ENCODE results near the gene TLE2. TPM values are rescaled to one million over a fixed set of nuclear protein-coding genes. Genes with fewer than 3 reads are reported as not detected.

Gene TLE2
- total and polyA plus RNA-seq, 9 of the 15 experiments (the other 6 are each of a cell fraction or from before 2014, with no cell fraction given) = 0.35 to 13.1 (median 6.2) TPM

DNA sequence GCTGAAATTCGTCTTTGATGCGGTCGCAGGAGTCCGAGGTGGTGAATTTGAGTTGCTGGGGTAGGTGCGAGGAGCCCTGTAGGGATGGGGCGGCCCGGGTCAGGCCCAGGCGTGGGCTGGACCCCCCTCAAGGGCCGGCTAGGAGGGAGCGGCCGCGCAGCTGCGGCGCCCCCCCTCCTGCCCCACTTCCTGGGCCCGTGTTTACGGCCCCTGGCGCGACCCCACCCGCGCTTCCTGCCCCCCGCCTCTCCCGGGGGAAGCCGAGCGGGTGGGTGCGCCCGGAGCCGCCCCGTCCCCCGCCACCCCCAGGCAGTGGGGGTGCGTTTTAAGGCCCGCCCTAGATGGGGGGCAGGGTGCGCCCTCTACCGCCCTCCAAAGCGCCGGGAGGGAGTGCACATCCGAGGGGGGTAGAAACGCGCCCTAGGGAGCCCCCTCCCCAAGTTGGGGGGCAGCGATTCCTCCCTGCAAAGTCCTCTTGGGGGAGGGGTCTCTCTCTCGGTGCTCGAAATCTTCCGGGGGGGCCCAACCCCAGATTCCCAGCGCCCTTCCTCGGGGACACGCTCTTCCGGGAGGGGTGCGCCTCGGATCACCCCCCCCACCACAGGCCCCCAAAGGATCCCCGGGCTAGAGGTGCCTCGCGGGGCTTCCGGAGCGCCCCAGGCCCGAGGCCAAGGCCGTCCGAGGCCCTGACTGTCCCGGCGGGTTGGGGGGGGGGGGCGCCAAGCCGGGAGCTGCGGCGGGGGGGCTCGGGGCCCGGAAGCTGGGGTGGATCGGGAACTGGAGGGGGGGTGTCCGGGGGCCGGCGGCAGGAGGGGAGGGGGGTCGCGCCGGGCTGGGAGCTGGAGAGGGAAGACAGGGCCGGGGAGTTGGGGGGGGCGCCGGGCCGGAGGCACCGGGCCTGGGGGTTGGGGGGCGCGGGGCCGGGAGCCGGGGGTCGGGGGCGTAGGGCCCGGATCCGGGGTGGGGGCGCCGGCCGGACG lies 32.4 kb upstream of the TLE2 start (continued):
- TF ChIP-seq, protein P1, sequence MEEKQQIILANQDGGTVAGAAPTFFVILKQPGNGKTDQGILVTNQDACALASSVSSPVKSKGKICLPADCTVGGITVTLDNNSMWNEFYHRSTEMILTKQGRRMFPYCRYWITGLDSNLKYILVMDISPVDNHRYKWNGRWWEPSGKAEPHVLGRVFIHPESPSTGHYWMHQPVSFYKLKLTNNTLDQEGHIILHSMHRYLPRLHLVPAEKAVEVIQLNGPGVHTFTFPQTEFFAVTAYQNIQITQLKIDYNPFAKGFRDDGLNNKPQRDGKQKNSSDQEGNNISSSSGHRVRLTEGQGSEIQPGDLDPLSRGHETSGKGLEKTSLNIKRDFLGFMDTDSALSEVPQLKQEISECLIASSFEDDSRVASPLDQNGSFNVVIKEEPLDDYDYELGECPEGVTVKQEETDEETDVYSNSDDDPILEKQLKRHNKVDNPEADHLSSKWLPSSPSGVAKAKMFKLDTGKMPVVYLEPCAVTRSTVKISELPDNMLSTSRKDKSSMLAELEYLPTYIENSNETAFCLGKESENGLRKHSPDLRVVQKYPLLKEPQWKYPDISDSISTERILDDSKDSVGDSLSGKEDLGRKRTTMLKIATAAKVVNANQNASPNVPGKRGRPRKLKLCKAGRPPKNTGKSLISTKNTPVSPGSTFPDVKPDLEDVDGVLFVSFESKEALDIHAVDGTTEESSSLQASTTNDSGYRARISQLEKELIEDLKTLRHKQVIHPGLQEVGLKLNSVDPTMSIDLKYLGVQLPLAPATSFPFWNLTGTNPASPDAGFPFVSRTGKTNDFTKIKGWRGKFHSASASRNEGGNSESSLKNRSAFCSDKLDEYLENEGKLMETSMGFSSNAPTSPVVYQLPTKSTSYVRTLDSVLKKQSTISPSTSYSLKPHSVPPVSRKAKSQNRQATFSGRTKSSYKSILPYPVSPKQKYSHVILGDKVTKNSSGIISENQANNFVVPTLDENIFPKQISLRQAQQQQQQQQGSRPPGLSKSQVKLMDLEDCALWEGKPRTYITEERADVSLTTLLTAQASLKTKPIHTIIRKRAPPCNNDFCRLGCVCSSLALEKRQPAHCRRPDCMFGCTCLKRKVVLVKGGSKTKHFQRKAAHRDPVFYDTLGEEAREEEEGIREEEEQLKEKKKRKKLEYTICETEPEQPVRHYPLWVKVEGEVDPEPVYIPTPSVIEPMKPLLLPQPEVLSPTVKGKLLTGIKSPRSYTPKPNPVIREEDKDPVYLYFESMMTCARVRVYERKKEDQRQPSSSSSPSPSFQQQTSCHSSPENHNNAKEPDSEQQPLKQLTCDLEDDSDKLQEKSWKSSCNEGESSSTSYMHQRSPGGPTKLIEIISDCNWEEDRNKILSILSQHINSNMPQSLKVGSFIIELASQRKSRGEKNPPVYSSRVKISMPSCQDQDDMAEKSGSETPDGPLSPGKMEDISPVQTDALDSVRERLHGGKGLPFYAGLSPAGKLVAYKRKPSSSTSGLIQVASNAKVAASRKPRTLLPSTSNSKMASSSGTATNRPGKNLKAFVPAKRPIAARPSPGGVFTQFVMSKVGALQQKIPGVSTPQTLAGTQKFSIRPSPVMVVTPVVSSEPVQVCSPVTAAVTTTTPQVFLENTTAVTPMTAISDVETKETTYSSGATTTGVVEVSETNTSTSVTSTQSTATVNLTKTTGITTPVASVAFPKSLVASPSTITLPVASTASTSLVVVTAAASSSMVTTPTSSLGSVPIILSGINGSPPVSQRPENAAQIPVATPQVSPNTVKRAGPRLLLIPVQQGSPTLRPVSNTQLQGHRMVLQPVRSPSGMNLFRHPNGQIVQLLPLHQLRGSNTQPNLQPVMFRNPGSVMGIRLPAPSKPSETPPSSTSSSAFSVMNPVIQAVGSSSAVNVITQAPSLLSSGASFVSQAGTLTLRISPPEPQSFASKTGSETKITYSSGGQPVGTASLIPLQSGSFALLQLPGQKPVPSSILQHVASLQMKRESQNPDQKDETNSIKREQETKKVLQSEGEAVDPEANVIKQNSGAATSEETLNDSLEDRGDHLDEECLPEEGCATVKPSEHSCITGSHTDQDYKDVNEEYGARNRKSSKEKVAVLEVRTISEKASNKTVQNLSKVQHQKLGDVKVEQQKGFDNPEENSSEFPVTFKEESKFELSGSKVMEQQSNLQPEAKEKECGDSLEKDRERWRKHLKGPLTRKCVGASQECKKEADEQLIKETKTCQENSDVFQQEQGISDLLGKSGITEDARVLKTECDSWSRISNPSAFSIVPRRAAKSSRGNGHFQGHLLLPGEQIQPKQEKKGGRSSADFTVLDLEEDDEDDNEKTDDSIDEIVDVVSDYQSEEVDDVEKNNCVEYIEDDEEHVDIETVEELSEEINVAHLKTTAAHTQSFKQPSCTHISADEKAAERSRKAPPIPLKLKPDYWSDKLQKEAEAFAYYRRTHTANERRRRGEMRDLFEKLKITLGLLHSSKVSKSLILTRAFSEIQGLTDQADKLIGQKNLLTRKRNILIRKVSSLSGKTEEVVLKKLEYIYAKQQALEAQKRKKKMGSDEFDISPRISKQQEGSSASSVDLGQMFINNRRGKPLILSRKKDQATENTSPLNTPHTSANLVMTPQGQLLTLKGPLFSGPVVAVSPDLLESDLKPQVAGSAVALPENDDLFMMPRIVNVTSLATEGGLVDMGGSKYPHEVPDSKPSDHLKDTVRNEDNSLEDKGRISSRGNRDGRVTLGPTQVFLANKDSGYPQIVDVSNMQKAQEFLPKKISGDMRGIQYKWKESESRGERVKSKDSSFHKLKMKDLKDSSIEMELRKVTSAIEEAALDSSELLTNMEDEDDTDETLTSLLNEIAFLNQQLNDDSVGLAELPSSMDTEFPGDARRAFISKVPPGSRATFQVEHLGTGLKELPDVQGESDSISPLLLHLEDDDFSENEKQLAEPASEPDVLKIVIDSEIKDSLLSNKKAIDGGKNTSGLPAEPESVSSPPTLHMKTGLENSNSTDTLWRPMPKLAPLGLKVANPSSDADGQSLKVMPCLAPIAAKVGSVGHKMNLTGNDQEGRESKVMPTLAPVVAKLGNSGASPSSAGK (IDR thresholded peaks at IDR 0.05) = no peak
- TF ChIP-seq RBM17 (IDR thresholded peaks at IDR 0.05; ENCODE audit: borderline replicate concordance, low read depth, low read length) = no peak
- TF ChIP-seq NCOA6 (IDR thresholded peaks at IDR 0.05) = no peak
- TF ChIP-seq, protein P2, sequence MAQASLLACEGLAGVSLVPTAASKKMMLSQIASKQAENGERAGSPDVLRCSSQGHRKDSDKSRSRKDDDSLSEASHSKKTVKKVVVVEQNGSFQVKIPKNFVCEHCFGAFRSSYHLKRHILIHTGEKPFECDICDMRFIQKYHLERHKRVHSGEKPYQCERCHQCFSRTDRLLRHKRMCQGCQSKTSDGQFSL (CRISPR knock-in tag; IDR thresholded peaks at IDR 0.05) = peak; percentile 99
- TF ChIP-seq, protein P2 (tag; IDR thresholded peaks at IDR 0.05) = peak in 1 of 2 experiments; percentile 98; a peak in 2 of 4 replicates
- no peak for TF ChIP-seq HNRNPLL (IDR thresholded peaks at IDR 0.05; ENCODE audit: low read depth, low read length, poor library complexity, severe bottlenecking)
- no peak for TF ChIP-seq MECOM (CRISPR knock-in tag; IDR thresholded peaks at IDR 0.05)
- TF ChIP-seq, protein P3, sequence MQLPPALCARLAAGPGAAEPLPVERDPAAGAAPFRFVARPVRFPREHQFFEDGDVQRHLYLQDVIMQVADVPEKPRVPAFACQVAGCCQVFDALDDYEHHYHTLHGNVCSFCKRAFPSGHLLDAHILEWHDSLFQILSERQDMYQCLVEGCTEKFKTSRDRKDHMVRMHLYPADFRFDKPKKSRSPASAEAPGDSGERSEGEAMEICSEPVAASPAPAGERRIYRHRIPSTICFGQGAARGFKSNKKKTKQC (CRISPR knock-in tag; IDR thresholded peaks at IDR 0.05) = no peak; the same call in 1 of the 2 replicates
- TF ChIP-seq CREB1 (IDR thresholded peaks at IDR 0.05) = no peak
- no peak for TF ChIP-seq CREB1 (CRISPR knock-in tag; IDR thresholded peaks at IDR 0.05)
- no peak for TF ChIP-seq MYBL2 (IDR thresholded peaks at IDR 0.05; ENCODE audit: low read depth)
- no peak for TF ChIP-seq MYBL2 (CRISPR knock-in tag; IDR thresholded peaks at IDR 0.05; ENCODE audit: borderline replicate concordance)
